K562 (cell line): Measurements from ENCODE around the gene CHERP. TPM values are rescaled to one million over a fixed set of nuclear protein-coding genes. Genes with fewer than 3 reads are reported as not detected.

ENCODE experiments used
- ERF ChIP-seq: fragments of 450-650 bp; formaldehyde crosslinking; IDR thresholded peaks from 2 replicates; pipeline ENCODE4 v1.4.0; 2020; ENCODE audit warnings: mild to moderate bottlenecking, mixed read lengths
- ETS2 ChIP-seq: IDR thresholded peaks from 2 replicates; pipeline ENCODE4 v1.6.1; 2016; ENCODE audit warnings: borderline replicate concordance, missing genetic modification characterization, mild to moderate bottlenecking, moderate library complexity, missing compliant biosample characterization; ENCODE audit not compliant: poor library complexity, severe bottlenecking
- HNRNPH1 ChIP-seq: fragments of 200-400 bp; formaldehyde crosslinking; optimal IDR thresholded peaks from 2 replicates; pipeline ENCODE3; 2017; ENCODE audit warnings: low read depth, mild to moderate bottlenecking, low read length, moderate library complexity
- MECOM ChIP-seq: fragments of 250-450 bp; sonication (Bioruptor Pico); IDR thresholded peaks from 2 replicates; pipeline ENCODE4 v1.8.0; 2022; ENCODE audit warnings: inconsistent platforms
- SAP30 ChIP-seq: fragments of 200-600 bp; sonication (generic); IDR thresholded peaks from 2 replicates; pipeline ENCODE4 v1.6.1; 2012; ENCODE audit warnings: borderline replicate concordance, low read depth, mild to moderate bottlenecking, moderate library complexity, low read length, control low read depth, inconsistent platforms; ENCODE audit not compliant: insufficient read depth, poor library complexity, severe bottlenecking
- SUPT5H ChIP-seq: fragments of 450-650 bp; IDR thresholded peaks from 2 replicates; pipeline ENCODE4 v1.6.1; 2016
- ZZZ3 ChIP-seq: fragments of 450-650 bp; IDR thresholded peaks from 2 replicates; pipeline ENCODE4 v1.6.1; 2016; ENCODE audit warnings: antibody characterized with exemption, mild to moderate bottlenecking, moderate library complexity
- polyA plus RNA-seq, 8 experiments: library from polyadenylated mRNA; depleted of rRNA in 4 of 8; stranded (reverse) in 5 of 8; unstranded in 3 of 8; fragments of >200 nt; fragmentation: Nextera tagmentation in 2 of 8; fragmentation: Illumina TruSeq in 1 of 8; extraction: Ambion mirVana in 2 of 8; extraction: Trizol in 1 of 8; gene quantifications; 2 replicates each; pipeline versions ENCODE4 v1.2.1 to v1.2.3, GENCODE V29; 2011 to 2014; ENCODE audit warnings: inconsistent platforms in 1 of 8, missing spikeins in 1 of 8
- total RNA-seq, 7 experiments: library from RNA; depleted of rRNA in 6 of 7; stranded (reverse); fragments of >200 nt in 6 of 7; fragmentation: Illumina TruSeq in 2 of 7; extraction: Trizol in 2 of 7; gene quantifications; 2 replicates each; pipeline versions ENCODE4 v1.2.1 to v1.2.3, GENCODE V29; 2011 to 2021; ENCODE audit warnings: low replicate concordance in 1 of 7
- TF ChIP-seq, protein P1 (sequence below): sonication (generic); formaldehyde crosslinking; IDR thresholded peaks from 2 replicates; pipeline ENCODE4 v1.8.0; 2023; ENCODE audit warnings: missing genetic modification reagents, mild to moderate bottlenecking, borderline replicate concordance
- TF ChIP-seq, protein P2 (sequence below), 2 experiments: fragments of 450-650 bp; IDR thresholded peaks; 2 replicates each; pipeline ENCODE4 v1.6.1; 2018; ENCODE audit warnings: mild to moderate bottlenecking in 2 of 2, low read depth in 1 of 2; ENCODE audit not compliant: partially characterized antibody in 2 of 2
- TF ChIP-seq, protein P3 (sequence below): fragments of 450-650 bp; IDR thresholded peaks from 2 replicates; pipeline ENCODE4 v1.6.1; 2014; ENCODE audit warnings: low read depth, mild to moderate bottlenecking, moderate library complexity, borderline replicate concordance
- TF ChIP-seq, protein P4 (sequence below): fragments of 250-450 bp; sonication (Bioruptor Pico); IDR thresholded peaks from 2 replicates; pipeline ENCODE4 v1.4.0; 2020; ENCODE audit warnings: mild to moderate bottlenecking, moderate library complexity
- TF ChIP-seq, protein P5 (sequence below): fragments of 450-650 bp; IDR thresholded peaks from 2 replicates; pipeline ENCODE4 v1.6.1; 2017; ENCODE audit warnings: antibody characterized with exemption

Gene CHERP
- total and polyA plus RNA-seq, 9 of the 15 experiments (the other 6 are each of a cell fraction or from before 2014, with no cell fraction given): 0.60 to 85.1 (median 7.8) TPM

DNA sequence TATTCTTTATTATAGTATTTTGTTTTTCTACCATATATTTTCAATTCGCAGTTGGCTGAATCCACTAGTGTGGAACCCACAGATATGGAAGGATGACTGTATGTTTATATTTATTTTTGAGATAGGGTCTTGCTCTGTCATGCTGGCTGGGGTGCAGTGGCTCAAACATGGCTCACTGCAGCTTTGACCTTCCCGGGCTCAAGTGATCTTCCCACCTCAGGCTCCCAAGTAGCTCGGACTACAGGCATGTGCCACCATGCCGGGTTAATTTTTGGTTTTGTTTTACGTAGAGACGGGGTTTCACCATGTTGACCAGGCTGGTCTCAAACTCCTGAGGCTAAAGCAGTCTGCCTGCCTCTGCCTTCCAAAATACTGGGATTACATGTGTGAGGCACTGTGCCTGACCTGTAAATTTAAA, 20.4 kb upstream of the CHERP start (continued):
- TF ChIP-seq, protein P1, sequence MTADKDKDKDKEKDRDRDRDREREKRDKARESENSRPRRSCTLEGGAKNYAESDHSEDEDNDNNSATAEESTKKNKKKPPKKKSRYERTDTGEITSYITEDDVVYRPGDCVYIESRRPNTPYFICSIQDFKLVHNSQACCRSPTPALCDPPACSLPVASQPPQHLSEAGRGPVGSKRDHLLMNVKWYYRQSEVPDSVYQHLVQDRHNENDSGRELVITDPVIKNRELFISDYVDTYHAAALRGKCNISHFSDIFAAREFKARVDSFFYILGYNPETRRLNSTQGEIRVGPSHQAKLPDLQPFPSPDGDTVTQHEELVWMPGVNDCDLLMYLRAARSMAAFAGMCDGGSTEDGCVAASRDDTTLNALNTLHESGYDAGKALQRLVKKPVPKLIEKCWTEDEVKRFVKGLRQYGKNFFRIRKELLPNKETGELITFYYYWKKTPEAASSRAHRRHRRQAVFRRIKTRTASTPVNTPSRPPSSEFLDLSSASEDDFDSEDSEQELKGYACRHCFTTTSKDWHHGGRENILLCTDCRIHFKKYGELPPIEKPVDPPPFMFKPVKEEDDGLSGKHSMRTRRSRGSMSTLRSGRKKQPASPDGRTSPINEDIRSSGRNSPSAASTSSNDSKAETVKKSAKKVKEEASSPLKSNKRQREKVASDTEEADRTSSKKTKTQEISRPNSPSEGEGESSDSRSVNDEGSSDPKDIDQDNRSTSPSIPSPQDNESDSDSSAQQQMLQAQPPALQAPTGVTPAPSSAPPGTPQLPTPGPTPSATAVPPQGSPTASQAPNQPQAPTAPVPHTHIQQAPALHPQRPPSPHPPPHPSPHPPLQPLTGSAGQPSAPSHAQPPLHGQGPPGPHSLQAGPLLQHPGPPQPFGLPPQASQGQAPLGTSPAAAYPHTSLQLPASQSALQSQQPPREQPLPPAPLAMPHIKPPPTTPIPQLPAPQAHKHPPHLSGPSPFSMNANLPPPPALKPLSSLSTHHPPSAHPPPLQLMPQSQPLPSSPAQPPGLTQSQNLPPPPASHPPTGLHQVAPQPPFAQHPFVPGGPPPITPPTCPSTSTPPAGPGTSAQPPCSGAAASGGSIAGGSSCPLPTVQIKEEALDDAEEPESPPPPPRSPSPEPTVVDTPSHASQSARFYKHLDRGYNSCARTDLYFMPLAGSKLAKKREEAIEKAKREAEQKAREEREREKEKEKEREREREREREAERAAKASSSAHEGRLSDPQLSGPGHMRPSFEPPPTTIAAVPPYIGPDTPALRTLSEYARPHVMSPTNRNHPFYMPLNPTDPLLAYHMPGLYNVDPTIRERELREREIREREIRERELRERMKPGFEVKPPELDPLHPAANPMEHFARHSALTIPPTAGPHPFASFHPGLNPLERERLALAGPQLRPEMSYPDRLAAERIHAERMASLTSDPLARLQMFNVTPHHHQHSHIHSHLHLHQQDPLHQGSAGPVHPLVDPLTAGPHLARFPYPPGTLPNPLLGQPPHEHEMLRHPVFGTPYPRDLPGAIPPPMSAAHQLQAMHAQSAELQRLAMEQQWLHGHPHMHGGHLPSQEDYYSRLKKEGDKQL (CRISPR knock-in tag): no peak
- TF ChIP-seq, protein P2, sequence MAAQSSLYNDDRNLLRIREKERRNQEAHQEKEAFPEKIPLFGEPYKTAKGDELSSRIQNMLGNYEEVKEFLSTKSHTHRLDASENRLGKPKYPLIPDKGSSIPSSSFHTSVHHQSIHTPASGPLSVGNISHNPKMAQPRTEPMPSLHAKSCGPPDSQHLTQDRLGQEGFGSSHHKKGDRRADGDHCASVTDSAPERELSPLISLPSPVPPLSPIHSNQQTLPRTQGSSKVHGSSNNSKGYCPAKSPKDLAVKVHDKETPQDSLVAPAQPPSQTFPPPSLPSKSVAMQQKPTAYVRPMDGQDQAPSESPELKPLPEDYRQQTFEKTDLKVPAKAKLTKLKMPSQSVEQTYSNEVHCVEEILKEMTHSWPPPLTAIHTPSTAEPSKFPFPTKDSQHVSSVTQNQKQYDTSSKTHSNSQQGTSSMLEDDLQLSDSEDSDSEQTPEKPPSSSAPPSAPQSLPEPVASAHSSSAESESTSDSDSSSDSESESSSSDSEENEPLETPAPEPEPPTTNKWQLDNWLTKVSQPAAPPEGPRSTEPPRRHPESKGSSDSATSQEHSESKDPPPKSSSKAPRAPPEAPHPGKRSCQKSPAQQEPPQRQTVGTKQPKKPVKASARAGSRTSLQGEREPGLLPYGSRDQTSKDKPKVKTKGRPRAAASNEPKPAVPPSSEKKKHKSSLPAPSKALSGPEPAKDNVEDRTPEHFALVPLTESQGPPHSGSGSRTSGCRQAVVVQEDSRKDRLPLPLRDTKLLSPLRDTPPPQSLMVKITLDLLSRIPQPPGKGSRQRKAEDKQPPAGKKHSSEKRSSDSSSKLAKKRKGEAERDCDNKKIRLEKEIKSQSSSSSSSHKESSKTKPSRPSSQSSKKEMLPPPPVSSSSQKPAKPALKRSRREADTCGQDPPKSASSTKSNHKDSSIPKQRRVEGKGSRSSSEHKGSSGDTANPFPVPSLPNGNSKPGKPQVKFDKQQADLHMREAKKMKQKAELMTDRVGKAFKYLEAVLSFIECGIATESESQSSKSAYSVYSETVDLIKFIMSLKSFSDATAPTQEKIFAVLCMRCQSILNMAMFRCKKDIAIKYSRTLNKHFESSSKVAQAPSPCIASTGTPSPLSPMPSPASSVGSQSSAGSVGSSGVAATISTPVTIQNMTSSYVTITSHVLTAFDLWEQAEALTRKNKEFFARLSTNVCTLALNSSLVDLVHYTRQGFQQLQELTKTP (IDR thresholded peaks at IDR 0.05; ENCODE audit: low read depth in 1 of 2, partially characterized antibody in 2 of 2): no peak
- TF ChIP-seq ETS2 (tag) (no peak), MECOM (CRISPR knock-in tag) (no peak), SUPT5H (no peak), ZZZ3 (no peak), HNRNPH1 (no peak), ERF (CRISPR knock-in tag) (no peak), SAP30 (no peak)
- TF ChIP-seq, protein P3, sequence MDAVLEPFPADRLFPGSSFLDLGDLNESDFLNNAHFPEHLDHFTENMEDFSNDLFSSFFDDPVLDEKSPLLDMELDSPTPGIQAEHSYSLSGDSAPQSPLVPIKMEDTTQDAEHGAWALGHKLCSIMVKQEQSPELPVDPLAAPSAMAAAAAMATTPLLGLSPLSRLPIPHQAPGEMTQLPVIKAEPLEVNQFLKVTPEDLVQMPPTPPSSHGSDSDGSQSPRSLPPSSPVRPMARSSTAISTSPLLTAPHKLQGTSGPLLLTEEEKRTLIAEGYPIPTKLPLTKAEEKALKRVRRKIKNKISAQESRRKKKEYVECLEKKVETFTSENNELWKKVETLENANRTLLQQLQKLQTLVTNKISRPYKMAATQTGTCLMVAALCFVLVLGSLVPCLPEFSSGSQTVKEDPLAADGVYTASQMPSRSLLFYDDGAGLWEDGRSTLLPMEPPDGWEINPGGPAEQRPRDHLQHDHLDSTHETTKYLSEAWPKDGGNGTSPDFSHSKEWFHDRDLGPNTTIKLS: no peak
- TF ChIP-seq, protein P4, sequence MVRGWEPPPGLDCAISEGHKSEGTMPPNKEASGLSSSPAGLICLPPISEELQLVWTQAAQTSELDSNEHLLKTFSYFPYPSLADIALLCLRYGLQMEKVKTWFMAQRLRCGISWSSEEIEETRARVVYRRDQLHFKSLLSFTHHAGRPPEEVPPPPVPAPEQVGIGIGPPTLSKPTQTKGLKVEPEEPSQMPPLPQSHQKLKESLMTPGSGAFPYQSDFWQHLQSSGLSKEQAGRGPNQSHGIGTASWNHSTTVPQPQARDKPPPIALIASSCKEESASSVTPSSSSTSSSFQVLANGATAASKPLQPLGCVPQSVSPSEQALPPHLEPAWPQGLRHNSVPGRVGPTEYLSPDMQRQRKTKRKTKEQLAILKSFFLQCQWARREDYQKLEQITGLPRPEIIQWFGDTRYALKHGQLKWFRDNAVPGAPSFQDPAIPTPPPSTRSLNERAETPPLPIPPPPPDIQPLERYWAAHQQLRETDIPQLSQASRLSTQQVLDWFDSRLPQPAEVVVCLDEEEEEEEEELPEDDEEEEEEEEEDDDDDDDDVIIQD (CRISPR knock-in tag): no peak
- TF ChIP-seq, protein P5, sequence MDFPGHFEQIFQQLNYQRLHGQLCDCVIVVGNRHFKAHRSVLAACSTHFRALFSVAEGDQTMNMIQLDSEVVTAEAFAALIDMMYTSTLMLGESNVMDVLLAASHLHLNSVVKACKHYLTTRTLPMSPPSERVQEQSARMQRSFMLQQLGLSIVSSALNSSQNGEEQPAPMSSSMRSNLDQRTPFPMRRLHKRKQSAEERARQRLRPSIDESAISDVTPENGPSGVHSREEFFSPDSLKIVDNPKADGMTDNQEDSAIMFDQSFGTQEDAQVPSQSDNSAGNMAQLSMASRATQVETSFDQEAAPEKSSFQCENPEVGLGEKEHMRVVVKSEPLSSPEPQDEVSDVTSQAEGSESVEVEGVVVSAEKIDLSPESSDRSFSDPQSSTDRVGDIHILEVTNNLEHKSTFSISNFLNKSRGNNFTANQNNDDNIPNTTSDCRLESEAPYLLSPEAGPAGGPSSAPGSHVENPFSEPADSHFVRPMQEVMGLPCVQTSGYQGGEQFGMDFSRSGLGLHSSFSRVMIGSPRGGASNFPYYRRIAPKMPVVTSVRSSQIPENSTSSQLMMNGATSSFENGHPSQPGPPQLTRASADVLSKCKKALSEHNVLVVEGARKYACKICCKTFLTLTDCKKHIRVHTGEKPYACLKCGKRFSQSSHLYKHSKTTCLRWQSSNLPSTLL: no peak
